GM19035 (cell line): ENCODE measurements around the gene MISP.

Experiments used
- ATAC-seq: cut with Tn5 transposase; IDR thresholded peaks from one replicate; pipeline ENCODE4 v1.9.1; 2021; ENCODE audit not compliant: unreplicated experiment

Gene MISP

GRCh38 chr19:795691-796581 is 45.0 kb downstream of the MISP start:
- ATAC-seq, result no peak

- peak; percentile 81 for ATAC-seq
Measured at GRCh38 chr19:796692-797527, 46.0 kb downstream of the MISP start, which contains the start of gene PTBP1. Gene PTBP1, plus strand, starts transcription at chr19:797452. Its CDS starts 46 bp downstream, at chr19:797498.

- ATAC-seq, result peak; percentile 38
Measured at GRCh38 chr19:797528-798414, 46.9 kb downstream of the MISP start.

- ATAC-seq, result no peak
Measured at GRCh38 chr19:798415-799075, 47.6 kb downstream of the MISP start.

- no peak for ATAC-seq
Measured at GRCh38 chr19:799076-799881, 48.4 kb downstream of the MISP start.

- ATAC-seq, result no peak
Measured at GRCh38 chr19:800360-801029, 49.6 kb downstream of the MISP start.

- ATAC-seq, result no peak
Measured at GRCh38 chr19:801030-801860, 50.3 kb downstream of the MISP start.

- ATAC-seq, result no peak
Measured at GRCh38 chr19:801861-802497, 51.1 kb downstream of the MISP start.

GRCh38 chr19:802498-803098 is 51.7 kb downstream of the MISP start:
- no peak for ATAC-seq

GRCh38 chr19:803099-803561 is 52.2 kb downstream of the MISP start:
- ATAC-seq, result no peak

GRCh38 chr19:803686-804418 is 52.9 kb downstream of the MISP start:
- ATAC-seq, result no peak

GRCh38 chr19:804419-805165 is 53.7 kb downstream of the MISP start:
- no peak for ATAC-seq

GRCh38 chr19:805166-805551 is 54.2 kb downstream of the MISP start:
- no peak for ATAC-seq

GRCh38 chr19:805600-806550 is 55.0 kb downstream of the MISP start:
- no peak for ATAC-seq
